H1 (cell line): ENCODE results near the gene KCNN1.
"Not testable (repeated sequence)": the region's sequence is repeated elsewhere in the genome, so short reads cannot be mapped to it uniquely, and the experiment has no call there.

Source experiments
- ATF3 ChIP-seq: IDR thresholded peaks from 2 replicates; pipeline ENCODE4 v1.6.1; 2011; ENCODE audit warnings: low read depth, mild to moderate bottlenecking, low read length; ENCODE audit not compliant: insufficient read depth
- CTCF ChIP-seq, 3 experiments: IDR thresholded peaks; 1 replicate in 2 of 3; 2 replicates in 1 of 3; pipeline versions ENCODE4 v1.5.1 to v1.6.1; 2011; ENCODE audit warnings: low read length in 3 of 3, mild to moderate bottlenecking in 3 of 3, inconsistent platforms in 2 of 3, low read depth in 1 of 3, moderate library complexity in 1 of 3; ENCODE audit not compliant: insufficient read depth in 1 of 3; ENCODE audit errors: control extremely low read depth in 1 of 3
- EP300 ChIP-seq, 2 experiments: IDR thresholded peaks; 1 replicate in 1 of 2; 2 replicates in 1 of 2; pipeline ENCODE4 v1.6.1; 2011 to 2012; ENCODE audit warnings: low read depth in 2 of 2, low read length in 2 of 2, mild to moderate bottlenecking in 2 of 2, borderline replicate concordance in 1 of 2, inconsistent platforms in 1 of 2, moderate library complexity in 1 of 2
- GABPA ChIP-seq: IDR thresholded peaks from 2 replicates; pipeline ENCODE4 v1.6.1; 2011; ENCODE audit warnings: mild to moderate bottlenecking, low read length, moderate library complexity, borderline replicate concordance; ENCODE audit not compliant: insufficient read depth
- POLR2A ChIP-seq, 2 experiments: IDR thresholded peaks; 1 replicate in 1 of 2; 2 replicates in 1 of 2; pipeline ENCODE4 v1.6.1; 2011; ENCODE audit warnings: low read depth in 2 of 2, low read length in 2 of 2, mild to moderate bottlenecking in 2 of 2; ENCODE audit errors: control extremely low read depth in 1 of 2
- RAD21 ChIP-seq, 2 experiments: IDR thresholded peaks in 1 of 2; conservative IDR thresholded peaks in 1 of 2; 2 replicates each; pipeline ENCODE4 v1.6.1; 2011; ENCODE audit warnings: low read depth in 2 of 2, low read length in 2 of 2, improper control_type of control experiment in 1 of 2, inconsistent platforms in 1 of 2, mild to moderate bottlenecking in 1 of 2, moderate library complexity in 1 of 2
- SIX5 ChIP-seq: IDR thresholded peaks from 2 replicates; pipeline ENCODE4 v1.6.1; 2011; ENCODE audit warnings: mild to moderate bottlenecking, low read depth, low read length

- TF ChIP-seq POLR2A (IDR thresholded peaks at IDR 0.05; ENCODE audit: control extremely low read depth in 1 of 2, low read depth in 2 of 2, low read length in 2 of 2); SIX5; ATF3; GABPA; EP300 (IDR thresholded peaks at IDR 0.05; ENCODE audit: borderline replicate concordance in 1 of 2, low read depth in 2 of 2, low read length in 2 of 2); CTCF (IDR thresholded peaks at IDR 0.05; ENCODE audit: control extremely low read depth in 1 of 3, insufficient read depth in 1 of 3, low read depth in 1 of 3, low read length in 3 of 3); RAD21 (IDR thresholded peaks at IDR 0.05 in 1 of 2, conservative IDR thresholded peaks at IDR 0.05 in 1 of 2; ENCODE audit: low read depth in 2 of 2, low read length in 2 of 2): not testable (repeated sequence)
Measured at GRCh38 chr19:17918151-17918550, 48.8 kb upstream of the KCNN1 start.
